ENCODE data around the gene EBF3.

The EBF3 gene

DNA sequence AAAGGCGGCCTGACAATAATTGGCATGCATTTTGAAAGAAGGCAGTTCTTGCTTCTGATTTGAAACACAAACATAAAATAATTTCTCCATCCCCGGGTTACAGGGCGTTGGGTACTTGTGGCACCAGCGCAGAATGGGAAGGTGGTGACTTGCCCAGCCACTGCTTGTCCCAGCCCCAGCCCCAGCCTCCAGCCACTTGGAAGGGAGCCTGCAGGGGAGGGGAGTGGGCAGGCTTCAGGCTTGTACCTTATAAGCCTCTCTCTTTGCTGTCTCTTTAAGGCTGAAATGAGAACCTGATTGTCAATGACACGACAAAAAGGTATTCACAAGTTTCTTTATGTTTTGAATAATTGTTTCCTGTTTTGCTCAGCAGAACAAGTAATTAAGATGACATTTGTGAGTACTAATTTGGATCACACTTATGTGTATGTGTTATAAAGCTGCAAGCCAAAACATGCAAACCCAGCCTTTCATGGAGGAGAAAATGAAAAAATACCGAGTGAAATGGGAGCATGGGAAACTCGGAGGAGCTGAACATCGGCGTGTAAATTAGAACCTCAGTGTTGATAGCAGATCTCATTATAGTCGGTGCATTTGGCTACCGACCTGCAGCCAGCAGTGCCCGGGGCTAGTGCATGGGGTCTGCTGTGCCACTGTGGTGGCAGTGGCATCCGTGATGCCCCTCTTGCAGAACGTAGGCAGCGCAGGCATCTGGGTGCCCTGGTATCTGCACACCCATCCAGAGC, 129.9 kb downstream of the EBF3 start:
- no peak for DNase-seq
- Mint-ChIP-seq H3K27me3 (no peaks in the 10 kb centered on the region), H3K4me1 (no peaks in the 10 kb centered on the region), H3K4me3 (no peak overlapping the region), H3K27ac (no peak overlapping the region), H3K9me3 (no peaks in the 10 kb centered on the region), H3K36me3 (no peaks in the 10 kb centered on the region)
- CTCF ChIA-PET, result no interaction called here

DNA sequence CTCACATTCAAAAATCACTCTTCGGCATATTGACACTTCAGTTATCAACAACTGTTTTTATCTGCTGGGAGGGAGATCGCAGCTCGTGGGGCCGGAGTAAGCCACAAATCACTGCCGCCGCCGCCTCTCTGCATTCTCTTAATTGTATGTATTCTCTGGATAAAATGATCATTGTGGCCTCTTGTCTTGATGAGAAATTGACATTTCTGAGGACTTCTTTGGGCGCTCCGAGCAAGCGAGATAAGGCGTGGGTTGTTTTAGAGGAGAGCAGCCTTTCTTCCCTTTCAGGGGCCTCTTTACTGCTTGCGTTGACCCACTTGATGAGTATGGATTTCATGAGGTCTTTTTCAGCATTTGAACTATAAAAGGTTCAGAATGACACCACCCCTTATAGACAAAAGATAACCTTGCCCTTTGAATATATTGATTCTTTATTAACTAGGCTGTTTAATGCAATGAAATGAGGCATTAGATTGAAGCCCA, 130.6 kb downstream of the EBF3 start:
- no peaks in the 10 kb centered on the region for H3K4me1 Mint-ChIP-seq
- DNase-seq, result no peak

DNA sequence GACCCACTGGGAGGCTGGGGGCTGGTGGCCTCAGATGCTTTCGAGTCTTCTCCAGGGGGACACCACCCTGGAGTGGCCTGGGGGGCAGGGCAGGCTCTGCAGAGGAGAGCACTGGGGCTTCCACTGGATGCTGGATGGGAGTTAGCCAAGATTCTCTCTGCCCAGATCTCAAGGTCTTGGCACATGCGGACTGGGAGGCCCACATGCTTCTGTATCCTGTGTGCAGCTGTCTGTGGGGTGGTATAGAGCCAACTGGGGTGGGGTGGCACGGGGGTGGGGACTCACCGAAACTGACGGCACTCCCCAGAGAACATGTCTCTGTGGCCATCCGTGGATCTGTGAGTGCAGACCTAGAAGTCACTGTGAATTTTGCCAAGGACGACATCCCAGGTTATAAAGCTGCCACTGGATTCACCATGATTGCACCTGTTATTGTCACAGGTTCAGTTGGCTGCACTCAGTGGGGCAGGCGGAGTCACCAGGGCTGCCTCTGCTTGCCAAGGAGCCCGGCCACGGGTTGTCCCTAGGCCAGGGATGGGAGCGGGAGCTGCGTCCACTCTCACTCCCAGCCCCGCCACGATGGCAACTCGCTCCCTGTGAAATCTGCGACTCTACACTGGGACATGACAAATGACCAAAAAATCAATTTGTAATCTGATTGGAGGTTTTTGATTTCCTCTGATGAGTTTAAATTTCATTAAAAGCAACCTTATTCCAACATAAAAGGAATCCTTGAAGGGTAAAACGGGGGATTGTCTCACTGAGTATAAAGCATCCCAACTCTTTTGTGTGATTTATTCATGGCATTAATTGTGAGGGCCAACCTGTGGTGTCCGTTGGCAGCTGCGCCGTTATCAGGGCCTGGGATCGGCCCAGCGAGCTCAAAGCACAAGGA, 131.3 kb downstream of the EBF3 start:
- Mint-ChIP-seq H3K36me3 (no peaks in the 10 kb centered on the region), H3K9me3 (no peaks in the 10 kb centered on the region), H3K27me3 (no peaks in the 10 kb centered on the region), H3K4me1 (no peaks in the 10 kb centered on the region), H3K4me3 (no peak overlapping the region), H3K27ac (no peak overlapping the region)
- CTCF ChIA-PET, result no interaction called here
- no peak for DNase-seq

More for the DNA sequence above, 130.6 kb downstream of the EBF3 start:
- Mint-ChIP-seq H3K36me3 (no peaks in the 10 kb centered on the region), H3K27me3 (no peaks in the 10 kb centered on the region), H3K4me3 (no peak overlapping the region), H3K27ac (no peak overlapping the region), H3K9me3 (no peaks in the 10 kb centered on the region)
- CTCF ChIA-PET, result no interaction called here

DNA sequence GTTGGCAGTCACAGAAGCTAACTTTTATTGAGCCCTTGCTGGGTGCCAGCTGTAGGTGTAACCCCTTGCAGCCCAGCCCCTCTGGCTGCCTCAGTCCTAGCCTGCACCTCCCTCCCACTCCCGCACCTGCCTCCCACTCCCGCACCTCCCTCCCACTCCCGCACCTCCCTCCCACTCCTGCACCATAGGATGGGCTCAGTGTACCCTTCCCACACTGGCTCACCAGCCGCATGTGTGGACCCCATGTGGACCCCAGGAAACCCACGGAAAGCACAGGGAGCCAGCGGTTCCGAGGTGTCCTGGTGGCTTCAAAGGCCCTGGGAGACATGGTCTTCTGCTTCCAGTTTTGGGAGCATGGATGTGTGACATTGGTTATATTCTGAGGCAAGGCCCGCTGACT, 132.9 kb downstream of the EBF3 start:
- Mint-ChIP-seq H3K27me3 (no peaks in the 10 kb centered on the region), H3K27ac (no peak overlapping the region), H3K36me3 (no peaks in the 10 kb centered on the region), H3K4me1 (no peaks in the 10 kb centered on the region), H3K9me3 (no peaks in the 10 kb centered on the region), H3K4me3 (no peak overlapping the region)
- CTCF ChIA-PET, result no interaction called here
- no peak for DNase-seq

DNA sequence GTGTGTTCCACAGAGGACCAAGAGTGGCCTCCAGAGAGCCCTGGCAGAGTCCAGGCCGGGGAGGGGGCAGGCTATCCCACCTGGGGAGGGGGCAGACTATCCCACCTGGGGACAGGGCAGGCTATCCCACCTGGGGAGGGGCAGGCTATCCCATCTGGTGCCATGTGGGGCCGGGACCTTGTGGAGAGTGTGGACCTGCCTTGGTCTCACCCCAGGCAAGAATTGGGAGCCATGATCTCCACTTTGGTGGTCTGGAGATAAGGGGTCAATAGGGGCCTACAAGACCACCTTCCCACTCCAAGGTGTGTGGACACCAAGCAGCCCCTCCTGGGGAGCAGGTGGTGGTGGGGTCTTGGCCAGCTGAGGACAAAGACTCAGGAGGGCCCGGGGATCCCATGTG, 138.2 kb downstream of the EBF3 start:
- CTCF ChIA-PET, result no interaction called here
- no peaks in the 10 kb centered on the region for H3K27me3 Mint-ChIP-seq
- no peak for DNase-seq

DNA sequence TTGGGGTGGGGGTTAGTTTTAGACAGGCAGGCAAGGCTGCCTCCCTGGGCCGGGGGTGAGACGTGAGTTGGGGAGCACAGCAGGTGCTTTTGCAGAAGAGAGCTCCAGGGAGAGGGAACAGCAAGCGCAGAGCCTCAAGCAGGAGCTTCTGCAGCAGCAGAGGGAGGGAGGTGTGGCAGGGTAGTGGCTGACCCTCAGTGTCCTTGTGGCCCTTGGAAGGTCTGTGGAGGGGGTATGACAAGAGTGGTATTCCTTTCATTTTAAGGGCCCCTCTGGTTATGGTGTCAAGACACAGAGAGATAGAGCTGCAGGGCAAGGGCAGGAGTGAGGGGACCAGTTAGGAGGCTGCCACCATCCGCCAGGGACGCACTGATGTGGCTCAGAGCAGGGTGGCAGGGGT, 138.9 kb downstream of the EBF3 start:
- Mint-ChIP-seq H3K4me1 (no peaks in the 10 kb centered on the region), H3K4me3 (no peak overlapping the region), H3K27me3 (no peaks in the 10 kb centered on the region), H3K27ac (no peak overlapping the region), H3K9me3 (no peaks in the 10 kb centered on the region), H3K36me3 (no peaks in the 10 kb centered on the region)
- CTCF ChIA-PET, result no interaction called here
- DNase-seq, result no peak

More for the DNA sequence above, 138.2 kb downstream of the EBF3 start:
- H3K4me1 Mint-ChIP-seq, result no peaks in the 10 kb centered on the region
- H3K4me3 Mint-ChIP-seq, result no peak overlapping the region
- H3K9me3 Mint-ChIP-seq, result no peaks in the 10 kb centered on the region
- no peaks in the 10 kb centered on the region for H3K36me3 Mint-ChIP-seq
- H3K27ac Mint-ChIP-seq, result no peak overlapping the region

DNA sequence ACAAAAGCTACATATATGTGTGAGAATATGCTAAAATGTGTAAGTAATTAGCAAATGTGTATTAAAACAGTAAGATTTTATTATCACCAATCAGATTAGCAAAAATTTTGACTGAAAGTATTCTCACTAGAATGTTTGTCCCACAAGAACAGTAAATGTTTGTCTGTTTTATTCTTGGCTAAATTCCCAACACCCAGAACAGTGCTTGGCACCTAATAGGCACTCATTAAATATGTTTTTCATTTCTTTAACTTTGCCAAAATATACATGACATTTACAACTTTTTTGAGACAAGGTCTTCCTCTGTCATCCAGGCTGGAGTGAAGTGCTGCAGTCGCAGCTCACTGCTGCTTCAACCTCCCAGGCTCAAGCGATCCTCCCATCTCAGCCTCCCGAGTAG, 143.6 kb downstream of the EBF3 start:
- CTCF ChIA-PET, result no interaction called here
- H3K27me3 Mint-ChIP-seq, result no peaks in the 10 kb centered on the region
- H3K36me3 Mint-ChIP-seq, result no peaks in the 10 kb centered on the region
- DNase-seq, result no peak
- H3K9me3 Mint-ChIP-seq, result peaks cover 7% of the 10 kb centered on the region
- no peaks in the 10 kb centered on the region for H3K4me1 Mint-ChIP-seq
- no peak overlapping the region for H3K27ac Mint-ChIP-seq
- H3K4me3 Mint-ChIP-seq, result no peak overlapping the region

DNA sequence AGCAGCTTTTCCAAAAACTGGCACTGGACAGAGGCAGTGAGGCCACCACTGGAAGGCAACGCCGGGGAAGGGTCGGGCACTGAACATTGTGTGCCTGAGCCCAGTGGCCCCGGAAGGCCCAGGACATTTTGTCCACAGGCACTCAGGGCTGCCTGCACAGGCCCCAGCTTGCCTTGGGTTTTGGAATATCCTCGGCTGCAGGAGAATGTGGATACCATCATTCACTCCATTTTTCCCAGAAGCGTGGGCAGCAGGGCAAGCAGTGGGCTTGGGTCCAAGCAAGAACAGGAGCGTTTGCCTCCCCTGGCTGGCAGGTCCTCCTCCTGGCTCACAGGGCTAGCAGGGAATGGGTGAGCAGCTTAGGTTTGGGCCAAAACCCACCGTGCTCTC, 147.4 kb downstream of the EBF3 start:
- DNase-seq, result no peak
- no peak overlapping the region for H3K4me3 Mint-ChIP-seq
- no peaks in the 10 kb centered on the region for H3K36me3 Mint-ChIP-seq
- no peaks in the 10 kb centered on the region for H3K4me1 Mint-ChIP-seq
- H3K9me3 Mint-ChIP-seq, result peaks cover 7% of the 10 kb centered on the region
- no peaks in the 10 kb centered on the region for H3K27me3 Mint-ChIP-seq
- CTCF ChIA-PET, result no interaction called here
- H3K27ac Mint-ChIP-seq, result no peak overlapping the region

DNA sequence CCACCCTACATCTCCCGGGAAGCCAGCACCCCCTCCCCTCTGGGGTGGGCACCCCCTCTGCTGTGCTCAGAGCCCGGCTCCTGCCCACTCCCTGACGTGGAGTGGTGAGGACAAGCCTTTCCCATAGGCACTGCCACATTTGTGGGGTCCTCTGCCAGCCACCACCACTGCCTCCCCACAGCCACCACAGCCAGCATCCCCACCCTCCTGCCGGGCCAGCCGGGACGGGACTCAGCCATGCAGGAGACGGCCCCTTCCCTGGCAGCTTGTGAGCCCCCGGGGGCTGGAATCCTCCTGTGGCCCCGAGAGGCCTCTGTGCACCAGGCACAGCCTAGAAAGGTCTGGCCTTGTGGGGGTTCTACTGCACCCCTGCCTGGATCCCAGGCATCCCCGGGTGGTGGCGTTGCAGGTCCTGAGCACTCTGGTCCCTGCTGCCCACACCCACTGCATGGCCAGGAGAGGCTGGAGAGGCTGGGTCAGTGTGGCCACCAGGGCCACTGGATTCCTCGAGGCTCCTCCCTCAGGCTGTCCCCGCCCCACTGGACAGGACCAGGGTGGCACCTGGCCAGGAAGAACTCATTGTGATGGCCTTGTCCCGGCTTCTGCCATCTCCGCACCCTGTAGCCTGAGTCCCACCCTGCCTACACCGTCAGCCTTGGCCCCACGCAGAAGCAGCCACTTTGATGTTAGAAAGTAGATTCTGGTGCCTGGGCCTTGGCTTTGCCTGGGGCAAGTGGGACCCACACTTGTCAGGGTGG, 148.0 kb downstream of the EBF3 start:
- CTCF ChIA-PET, result no interaction called here
- H3K4me1 Mint-ChIP-seq, result no peaks in the 10 kb centered on the region
- no peak overlapping the region for H3K27ac Mint-ChIP-seq
- H3K9me3 Mint-ChIP-seq, result peaks cover 7% of the 10 kb centered on the region
- no peaks in the 10 kb centered on the region for H3K36me3 Mint-ChIP-seq
- no peaks in the 10 kb centered on the region for H3K27me3 Mint-ChIP-seq
- H3K4me3 Mint-ChIP-seq, result no peak overlapping the region
- DNase-seq, result no peak

DNA sequence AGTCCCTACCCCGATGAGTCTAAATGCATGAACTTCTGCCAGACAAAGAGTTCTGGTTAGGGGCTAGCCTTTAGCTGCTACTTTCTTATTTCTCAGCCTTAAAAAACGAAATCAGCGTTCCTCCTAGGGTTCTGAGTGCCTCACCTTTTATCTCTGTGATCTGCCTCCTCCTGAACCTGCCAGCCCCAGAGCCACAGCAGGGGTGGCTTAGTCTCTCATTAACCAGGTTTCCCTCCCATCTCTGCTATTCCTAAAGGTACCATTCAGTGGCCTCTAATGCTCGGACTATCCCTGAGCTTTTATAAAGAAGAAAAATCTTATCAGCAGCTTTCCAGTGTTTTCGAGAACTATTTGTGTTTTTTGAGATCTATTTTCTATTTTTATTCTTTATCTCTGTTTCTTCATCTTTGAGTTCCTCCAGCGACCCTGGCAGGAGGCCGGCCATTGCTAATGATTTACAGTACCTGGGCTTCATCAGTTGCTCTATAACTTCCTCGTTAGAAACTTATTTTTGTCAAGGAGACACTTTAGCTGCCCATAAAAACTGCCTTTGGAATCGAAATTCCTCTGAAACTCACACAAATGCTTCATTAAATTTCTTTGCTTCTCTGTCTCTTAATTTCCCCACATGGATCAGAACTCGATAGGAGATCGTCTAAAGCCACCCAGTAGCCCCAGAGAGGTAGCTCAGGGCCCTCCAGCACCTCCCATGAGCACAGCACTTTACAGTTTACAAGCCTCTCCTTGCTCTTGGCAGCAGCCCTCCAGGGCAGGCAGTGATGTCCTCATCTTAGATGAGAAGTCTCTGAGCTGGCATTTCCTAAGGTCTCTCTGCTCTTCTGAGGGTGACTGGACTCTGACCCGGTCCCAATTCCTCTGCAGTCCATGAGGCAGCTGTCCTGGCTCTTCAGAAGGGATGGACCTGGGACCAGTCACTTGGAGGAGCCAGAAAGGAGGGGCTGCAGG, 149.1 kb downstream of the EBF3 start:
- Mint-ChIP-seq H3K27me3 (no peaks in the 10 kb centered on the region), H3K9me3 (peaks cover 7% of the 10 kb centered on the region), H3K36me3 (no peaks in the 10 kb centered on the region), H3K27ac (no peak overlapping the region), H3K4me3 (no peak overlapping the region), H3K4me1 (no peaks in the 10 kb centered on the region)
- CTCF ChIA-PET, result no interaction called here
- no peak for DNase-seq

DNA sequence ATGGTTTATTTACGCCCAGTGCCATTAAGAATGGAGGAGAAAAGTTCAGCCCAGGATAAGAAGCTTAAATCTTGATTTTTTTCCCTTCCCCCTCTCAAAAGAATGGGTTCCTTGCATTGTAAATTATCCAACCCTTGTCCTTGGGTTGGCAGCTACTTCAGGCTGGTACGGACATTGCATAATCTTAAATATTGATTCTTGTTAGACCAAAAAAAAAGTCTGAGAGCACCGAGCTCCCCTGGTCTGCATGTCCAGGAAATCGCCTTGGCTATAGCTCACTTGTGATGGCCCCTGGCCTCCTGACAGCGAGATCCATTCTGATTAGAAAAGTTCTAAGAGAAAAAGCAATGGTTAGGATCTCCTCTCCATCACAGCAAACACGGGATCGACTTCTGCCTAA, 151.7 kb downstream of the EBF3 start:
- no peaks in the 10 kb centered on the region for H3K27me3 Mint-ChIP-seq
- no peak overlapping the region for H3K27ac Mint-ChIP-seq
- H3K36me3 Mint-ChIP-seq, result no peaks in the 10 kb centered on the region
- no peak overlapping the region for H3K4me3 Mint-ChIP-seq
- H3K4me1 Mint-ChIP-seq, result no peaks in the 10 kb centered on the region
- H3K9me3 Mint-ChIP-seq, result peaks cover 6% of the 10 kb centered on the region
- CTCF ChIA-PET, result no interaction called here
- no peak for DNase-seq

DNA sequence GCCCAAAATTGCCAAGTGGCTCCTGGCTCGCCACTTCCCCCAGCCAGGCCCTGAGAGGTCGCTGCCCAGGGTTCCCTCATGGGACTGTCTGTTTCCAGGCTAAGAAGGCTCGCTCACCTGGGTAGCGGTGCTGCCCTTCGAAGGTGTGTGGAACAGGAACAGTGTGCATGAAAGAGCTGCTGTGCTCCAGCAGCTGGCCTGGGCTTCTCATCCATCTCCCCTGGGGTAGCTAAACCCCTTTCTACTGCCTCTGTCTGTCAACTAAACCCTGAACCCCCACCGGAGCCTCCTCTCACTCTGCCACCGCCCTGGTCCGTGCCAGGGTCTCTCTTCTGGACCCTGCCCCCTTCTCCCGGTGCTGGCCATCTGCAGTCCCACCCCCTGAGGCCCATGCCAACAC, 152.9 kb downstream of the EBF3 start:
- CTCF ChIA-PET, result no interaction called here
- peaks cover 9% of the 10 kb centered on the region for H3K9me3 Mint-ChIP-seq
- DNase-seq, result no peak
- H3K27me3 Mint-ChIP-seq, result no peaks in the 10 kb centered on the region
- no peaks in the 10 kb centered on the region for H3K36me3 Mint-ChIP-seq
- H3K4me3 Mint-ChIP-seq, result no peak overlapping the region
- H3K27ac Mint-ChIP-seq, result no peak overlapping the region
- no peaks in the 10 kb centered on the region for H3K4me1 Mint-ChIP-seq

DNA sequence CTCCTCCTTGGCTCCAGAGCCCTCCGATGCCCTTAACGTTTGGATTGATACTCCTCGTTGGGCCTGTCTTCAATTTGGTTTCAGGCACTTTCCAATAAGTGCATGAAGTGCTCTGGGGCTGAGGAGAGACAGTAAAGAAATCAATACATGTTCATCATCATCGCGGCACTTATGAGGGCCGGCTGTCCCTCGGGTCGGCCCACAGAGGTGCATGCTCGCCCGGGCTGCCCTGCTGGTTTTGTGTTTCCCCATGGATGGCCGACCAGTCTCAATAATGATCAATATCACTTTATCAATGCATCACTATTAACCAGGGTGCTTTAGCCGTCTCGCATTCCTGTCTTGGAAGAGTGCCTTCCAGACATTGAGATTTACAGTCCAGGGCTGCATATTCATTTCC, 154.2 kb downstream of the EBF3 start:
- H3K27ac Mint-ChIP-seq, result no peak overlapping the region
- no peak for DNase-seq

DNA sequence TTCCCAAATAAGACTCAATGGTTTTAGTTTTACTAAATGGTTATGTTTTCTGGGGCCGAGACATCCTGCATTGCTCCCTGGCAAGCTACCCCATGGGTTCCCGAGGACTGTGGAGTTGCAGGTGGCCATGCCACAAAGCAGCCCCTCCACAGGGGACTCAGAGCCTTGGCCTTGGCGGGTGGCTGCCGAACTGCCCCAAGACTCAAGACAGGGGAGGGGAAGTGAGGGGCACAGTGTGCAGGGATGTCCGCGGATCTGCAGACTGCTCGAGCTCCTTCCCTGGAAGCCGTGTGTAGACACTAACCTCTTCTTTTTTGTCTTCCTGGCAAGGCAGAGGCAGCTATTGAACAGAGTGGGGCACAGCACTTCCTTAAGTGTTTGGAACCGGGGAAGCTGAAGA, 154.6 kb downstream of the EBF3 start:
- Mint-ChIP-seq H3K9me3 (peaks cover 12% of the 10 kb centered on the region), H3K4me1 (no peaks in the 10 kb centered on the region), H3K27ac (no peak overlapping the region), H3K27me3 (no peaks in the 10 kb centered on the region), H3K36me3 (no peaks in the 10 kb centered on the region), H3K4me3 (no peak overlapping the region)
- no peak for DNase-seq
- CTCF ChIA-PET, result no interaction called here

More for the DNA sequence above, 154.2 kb downstream of the EBF3 start:
- CTCF ChIA-PET, result no interaction called here
- no peak overlapping the region for H3K4me3 Mint-ChIP-seq
- peaks cover 11% of the 10 kb centered on the region for H3K9me3 Mint-ChIP-seq
- no peaks in the 10 kb centered on the region for H3K4me1 Mint-ChIP-seq
- no peaks in the 10 kb centered on the region for H3K36me3 Mint-ChIP-seq
- H3K27me3 Mint-ChIP-seq, result no peaks in the 10 kb centered on the region

All from activated naive CD4-positive, alpha-beta T cell treated with anti-CD3 and anti-CD28 coated beads, Interleukin-2, amount 10 ng/mL, durations not matched to agents 7 days and 5 days (primary cell).